SK-N-SH treated with all-trans-retinoic acid at 6 μM for 48 hours (cell line): ENCODE results near the gene ZNF341.

Experiments used
- CREB5 ChIP-seq: fragments of 250-450 bp; sonication (Bioruptor Pico); IDR thresholded peaks from 2 replicates; pipeline ENCODE4 v1.5.1; 2020; ENCODE audit warnings: low read depth, mild to moderate bottlenecking, moderate library complexity
- ESRRG ChIP-seq: fragments of 250-450 bp; sonication (Bioruptor Pico); IDR thresholded peaks from 2 replicates; pipeline ENCODE4 v1.6.1; 2021; ENCODE audit warnings: mild to moderate bottlenecking
- GLIS3 ChIP-seq: fragments of 250-450 bp; sonication (Bioruptor Pico); IDR thresholded peaks from 2 replicates; pipeline ENCODE4 v1.5.0; 2020; ENCODE audit warnings: mild to moderate bottlenecking, moderate library complexity
- ISL1 ChIP-seq: fragments of 250-450 bp; sonication (Bioruptor Pico); IDR thresholded peaks from 2 replicates; pipeline ENCODE4 v2.1.2; 2022; ENCODE audit warnings: mild to moderate bottlenecking, moderate library complexity
- OSR1 ChIP-seq: fragments of 250-450 bp; sonication (Bioruptor Pico); IDR thresholded peaks from 2 replicates; pipeline ENCODE4 v1.8.0; 2022; ENCODE audit warnings: moderate library complexity, mild to moderate bottlenecking, inconsistent platforms
- PATZ1 ChIP-seq: fragments of 250-450 bp; sonication (Bioruptor Pico); IDR thresholded peaks from 2 replicates; pipeline ENCODE4 v1.8.0; 2020; ENCODE audit warnings: mild to moderate bottlenecking, moderate library complexity, borderline replicate concordance
- POU6F1 ChIP-seq: fragments of 250-450 bp; sonication (Bioruptor Pico); IDR thresholded peaks from 2 replicates; pipeline ENCODE4 v1.8.0; 2021; ENCODE audit warnings: low read depth, mild to moderate bottlenecking, moderate library complexity, borderline replicate concordance
- TCF4 ChIP-seq: fragments of 250-450 bp; sonication (Bioruptor Pico); IDR thresholded peaks from 2 replicates; pipeline ENCODE4 v1.8.0; 2021; ENCODE audit warnings: mild to moderate bottlenecking, moderate library complexity, borderline replicate concordance
- TOX ChIP-seq: fragments of 250-450 bp; sonication (Bioruptor Pico); IDR thresholded peaks from 2 replicates; pipeline ENCODE4 v1.8.0; 2021; ENCODE audit warnings: mild to moderate bottlenecking, moderate library complexity, borderline replicate concordance
- ZFP3 ChIP-seq: fragments of 250-450 bp; sonication (Bioruptor Pico); IDR thresholded peaks from 2 replicates; pipeline ENCODE4 v1.5.0; 2020; ENCODE audit warnings: mild to moderate bottlenecking, moderate library complexity
- ZNF70 ChIP-seq: fragments of 450-650 bp; formaldehyde crosslinking; IDR thresholded peaks from 2 replicates; pipeline ENCODE4 v1.5.0; 2020; ENCODE audit warnings: mild to moderate bottlenecking, moderate library complexity

GRCh38 chr20:33740189-33740588, 8.4 kb downstream of the ZNF341 start:
- TF ChIP-seq ZNF70 (CRISPR knock-in tag) (no peak), POU6F1 (CRISPR knock-in tag) (no peak), ISL1 (no peak), PATZ1 (CRISPR knock-in tag) (no peak), TOX (CRISPR knock-in tag) (no peak), CREB5 (CRISPR knock-in tag) (no peak), TCF4 (CRISPR knock-in tag) (no peak), OSR1 (CRISPR knock-in tag) (no peak), GLIS3 (CRISPR knock-in tag) (no peak), ESRRG (no peak), ZFP3 (CRISPR knock-in tag) (no peak)
